Osteoblast (primary cell): ENCODE measurements around the gene LEPROT. TPM values are rescaled to one million over a fixed set of nuclear protein-coding genes. Genes with fewer than 3 reads are reported as not detected.

Experiments used
- DNase-seq: peaks from one replicate; pipeline ENCODE4 v3.0.0; 2011; ENCODE audit warnings: low spot score, mixed read lengths; ENCODE audit not compliant: insufficient read length; ENCODE audit errors: missing footprints
- H2AFZ ChIP-seq: 2 replicates; pipeline ENCODE4 v1.6.0; 2011; ENCODE audit warnings: mild to moderate bottlenecking, low read length
- H3K27ac ChIP-seq: 2 replicates; pipeline ENCODE4 v1.5.1; 2011; ENCODE audit warnings: mild to moderate bottlenecking, low read depth, low read length, moderate library complexity
- H3K27me3 ChIP-seq: 2 replicates; pipeline ENCODE4 v1.6.0; 2012; ENCODE audit warnings: mild to moderate bottlenecking, control low read depth, inconsistent platforms, low read length, moderate library complexity; ENCODE audit not compliant: insufficient read depth
- H3K36me3 ChIP-seq: 2 replicates; pipeline ENCODE4 v1.5.1; 2011; ENCODE audit warnings: mild to moderate bottlenecking, low read length, control low read depth, moderate library complexity; ENCODE audit not compliant: insufficient read depth
- H3K4me1 ChIP-seq: 2 replicates; pipeline ENCODE4 v1.5.1; 2011; ENCODE audit warnings: mild to moderate bottlenecking, low read length, control low read depth, moderate library complexity; ENCODE audit not compliant: insufficient read depth
- H3K4me2 ChIP-seq: 2 replicates; pipeline ENCODE4 v1.6.0; 2011; ENCODE audit warnings: mild to moderate bottlenecking, low read length; ENCODE audit not compliant: insufficient read depth
- H3K4me3 ChIP-seq: fragments of 200-600 bp; sonication (generic); 3 replicates; pipeline ENCODE4 v1.5.1; 2012; ENCODE audit warnings: mild to moderate bottlenecking, low read length, inconsistent platforms; ENCODE audit not compliant: insufficient read depth
- H3K79me2 ChIP-seq: 2 replicates; pipeline ENCODE4 v1.6.0; 2012; ENCODE audit warnings: mild to moderate bottlenecking, low read length, control low read depth, inconsistent platforms; ENCODE audit not compliant: insufficient read depth
- H3K9me3 ChIP-seq: 2 replicates; pipeline ENCODE4 v1.5.1; 2011; ENCODE audit warnings: low read depth, low read length, control low read depth
- H4K20me1 ChIP-seq: 2 replicates; pipeline ENCODE4 v1.6.0; 2012; ENCODE audit warnings: mild to moderate bottlenecking, low read length, control low read depth; ENCODE audit not compliant: insufficient read depth
- total RNA-seq: library from RNA; depleted of rRNA; stranded (reverse); fragments of >200 nt; gene quantifications from 2 replicates; pipeline ENCODE4 v1.2.3, GENCODE V29; 2012
- TF ChIP-seq, protein P1 (sequence below): IDR thresholded peaks from 2 replicates; pipeline ENCODE4 v1.5.1; 2011; ENCODE audit warnings: mild to moderate bottlenecking, low read depth, low read length, moderate library complexity; ENCODE audit errors: extremely low read depth

Gene LEPROT
- total RNA-seq, 1 donor, result 87.9 TPM

DNA sequence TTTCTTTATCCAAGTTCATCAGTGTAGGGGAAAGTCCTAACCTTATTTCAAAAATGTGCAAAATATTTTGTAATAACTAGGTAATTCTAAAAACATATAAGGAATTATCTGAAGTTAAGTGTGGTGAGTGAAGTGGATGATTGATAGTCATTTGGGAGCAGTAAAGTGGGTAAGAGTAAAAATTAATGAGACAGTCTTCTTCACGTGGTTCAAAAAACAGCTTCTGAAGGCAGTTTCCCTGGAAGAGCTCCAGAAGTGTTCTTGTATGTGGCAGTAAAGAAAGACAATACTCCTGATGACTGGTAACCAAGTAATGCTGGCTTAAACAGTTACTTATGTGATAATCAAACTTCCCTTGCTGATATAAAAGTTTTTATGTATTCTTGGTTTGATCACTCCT lies 50.3 kb downstream of the LEPROT start:
- peak overlapping the region; percentile 52 for H3K4me2 ChIP-seq
- H3K4me3 ChIP-seq, result no peak overlapping the region
- TF ChIP-seq, protein P1, sequence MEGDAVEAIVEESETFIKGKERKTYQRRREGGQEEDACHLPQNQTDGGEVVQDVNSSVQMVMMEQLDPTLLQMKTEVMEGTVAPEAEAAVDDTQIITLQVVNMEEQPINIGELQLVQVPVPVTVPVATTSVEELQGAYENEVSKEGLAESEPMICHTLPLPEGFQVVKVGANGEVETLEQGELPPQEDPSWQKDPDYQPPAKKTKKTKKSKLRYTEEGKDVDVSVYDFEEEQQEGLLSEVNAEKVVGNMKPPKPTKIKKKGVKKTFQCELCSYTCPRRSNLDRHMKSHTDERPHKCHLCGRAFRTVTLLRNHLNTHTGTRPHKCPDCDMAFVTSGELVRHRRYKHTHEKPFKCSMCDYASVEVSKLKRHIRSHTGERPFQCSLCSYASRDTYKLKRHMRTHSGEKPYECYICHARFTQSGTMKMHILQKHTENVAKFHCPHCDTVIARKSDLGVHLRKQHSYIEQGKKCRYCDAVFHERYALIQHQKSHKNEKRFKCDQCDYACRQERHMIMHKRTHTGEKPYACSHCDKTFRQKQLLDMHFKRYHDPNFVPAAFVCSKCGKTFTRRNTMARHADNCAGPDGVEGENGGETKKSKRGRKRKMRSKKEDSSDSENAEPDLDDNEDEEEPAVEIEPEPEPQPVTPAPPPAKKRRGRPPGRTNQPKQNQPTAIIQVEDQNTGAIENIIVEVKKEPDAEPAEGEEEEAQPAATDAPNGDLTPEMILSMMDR, result no peak
- no peak for DNase-seq
- H3K27ac ChIP-seq, result peak overlapping the region; percentile 64
- H3K36me3 ChIP-seq, result no peaks in the 10 kb centered on the region
- no peaks in the 10 kb centered on the region for H3K9me3 ChIP-seq
- no peak overlapping the region for H2AFZ ChIP-seq
- peaks cover 2% of the 10 kb centered on the region for H3K79me2 ChIP-seq
- H3K4me1 ChIP-seq, result peaks cover 42% of the 10 kb centered on the region
- H3K27me3 ChIP-seq, result no peaks in the 10 kb centered on the region
- no peaks in the 10 kb centered on the region for H4K20me1 ChIP-seq

DNA sequence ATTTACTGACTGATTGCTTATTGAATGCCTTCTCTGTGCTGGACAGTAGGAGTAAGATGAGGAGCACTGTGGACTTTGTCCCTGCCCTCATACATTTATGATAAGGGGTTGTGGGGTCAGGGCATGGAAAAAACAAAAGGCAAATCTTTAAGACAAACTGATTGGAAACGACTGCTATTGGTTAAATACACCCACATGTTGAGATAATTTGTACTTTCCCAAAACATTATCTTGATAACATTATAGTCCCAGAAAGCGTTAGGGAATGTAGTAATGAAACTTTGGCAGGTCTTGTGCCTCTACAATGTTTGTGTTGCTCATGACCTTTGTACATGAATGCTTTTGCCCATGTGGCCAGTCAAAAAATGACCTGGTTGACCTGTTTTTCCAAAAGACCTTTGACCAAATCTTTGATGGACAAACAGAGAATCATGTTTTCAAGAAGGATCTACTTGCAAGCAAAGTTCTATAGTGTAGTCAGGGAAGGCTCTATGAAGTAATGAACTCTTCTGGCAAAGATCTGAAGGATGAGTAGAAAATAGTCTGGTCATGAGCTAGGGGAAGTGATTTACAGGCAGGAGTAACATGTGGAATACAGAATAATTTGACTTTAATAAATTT lies 50.9 kb downstream of the LEPROT start:
- H3K4me3 ChIP-seq, result no peak overlapping the region
- H3K9me3 ChIP-seq, result no peaks in the 10 kb centered on the region
- no peaks in the 10 kb centered on the region for H4K20me1 ChIP-seq
- H3K27ac ChIP-seq, result peak overlapping the region; percentile 1
- H3K27me3 ChIP-seq, result no peaks in the 10 kb centered on the region
- peaks cover 42% of the 10 kb centered on the region for H3K4me1 ChIP-seq
- no peak overlapping the region for H2AFZ ChIP-seq
- peaks cover 2% of the 10 kb centered on the region for H3K79me2 ChIP-seq
- TF ChIP-seq, protein P1, result no peak
- DNase-seq, result no peak
- H3K36me3 ChIP-seq, result no peaks in the 10 kb centered on the region
- peak overlapping the region; percentile 52 for H3K4me2 ChIP-seq

- Histone ChIP-seq H4K20me1 (no peaks in the 10 kb centered on the region), H3K27me3 (no peaks in the 10 kb centered on the region), H3K4me2 (no peak overlapping the region), H3K27ac (no peak overlapping the region), H3K4me3 (no peak overlapping the region), H3K4me1 (peaks cover 42% of the 10 kb centered on the region), H3K9me3 (no peaks in the 10 kb centered on the region), H2AFZ (no peak overlapping the region), H3K79me2 (peaks cover 2% of the 10 kb centered on the region), H3K36me3 (no peaks in the 10 kb centered on the region)
- TF ChIP-seq, protein P1, result no peak
- DNase-seq, result no peak
Measured at GRCh38 chr1:65471861-65472332, 51.4 kb downstream of the LEPROT start.

- Histone ChIP-seq H3K4me1 (peaks cover 22% of the 10 kb centered on the region), H2AFZ (no peak overlapping the region), H3K27ac (no peak overlapping the region), H3K27me3 (no peaks in the 10 kb centered on the region), H3K36me3 (no peaks in the 10 kb centered on the region), H3K4me3 (no peak overlapping the region), H3K4me2 (no peak overlapping the region), H3K79me2 (no peaks in the 10 kb centered on the region), H3K9me3 (no peaks in the 10 kb centered on the region), H4K20me1 (no peaks in the 10 kb centered on the region)
- DNase-seq, result no peak
- TF ChIP-seq, protein P1, result no peak
Measured at GRCh38 chr1:65476327-65476726, 55.9 kb downstream of the LEPROT start.
